GM12878 (cell line): ENCODE data around the gene CCDC149. TPM values are rescaled to one million over a fixed set of nuclear protein-coding genes. Genes with fewer than 3 reads are reported as not detected.

Source experiments
- CBX5 ChIP-seq: sonication (generic); IDR thresholded peaks from 2 replicates; pipeline ENCODE4 v1.6.1; 2016; ENCODE audit warnings: low read depth, moderate library complexity, mild to moderate bottlenecking, inconsistent platforms
- NKRF ChIP-seq: fragments of 450-650 bp; conservative IDR thresholded peaks from 2 replicates; pipeline ENCODE4 v1.6.1; 2017; ENCODE audit warnings: mild to moderate bottlenecking, moderate library complexity
- PAX8 ChIP-seq: fragments of 450-650 bp; IDR thresholded peaks from 2 replicates; pipeline ENCODE4 v1.6.1; 2017; ENCODE audit warnings: mild to moderate bottlenecking, moderate library complexity
- RELA ChIP-seq: fragments of 450-650 bp; IDR thresholded peaks from 2 replicates; pipeline ENCODE4 v1.8.0; 2014; ENCODE audit warnings: borderline replicate concordance; ENCODE audit not compliant: partially characterized antibody
- YY1 ChIP-seq: IDR thresholded peaks from 2 replicates; pipeline ENCODE4 v1.6.1; 2011; ENCODE audit warnings: low read depth, mild to moderate bottlenecking, low read length
- ZNF24 ChIP-seq: fragments of 450-650 bp; IDR thresholded peaks from 2 replicates; pipeline ENCODE4 v1.6.1; 2017; ENCODE audit warnings: antibody characterized with exemption, mild to moderate bottlenecking
- ZNF622 ChIP-seq: fragments of 450-650 bp; IDR thresholded peaks from 2 replicates; pipeline ENCODE4 v1.6.1; 2017; ENCODE audit warnings: mild to moderate bottlenecking, inconsistent platforms
- polyA plus RNA-seq, 11 experiments: library from polyadenylated mRNA; depleted of rRNA in 4 of 11; unstranded in 6 of 11; stranded (reverse) in 5 of 11; fragments of >200 nt; fragmentation: Nextera tagmentation in 4 of 11; fragmentation: Illumina TruSeq in 1 of 11; extraction: Ambion mirVana in 4 of 11; extraction: Trizol in 1 of 11; gene quantifications; 1 replicate in 1 of 11; 2 replicates in 10 of 11; pipeline versions ENCODE4 v1.2.1 to v1.2.3, GENCODE V29; 2011 to 2016; ENCODE audit warnings: inconsistent platforms in 2 of 11, missing spikeins in 2 of 11, low read depth in 1 of 11
- total RNA-seq, 4 experiments: library from RNA; depleted of rRNA in 3 of 4; stranded (reverse); fragments of >200 nt in 3 of 4; fragmentation: Illumina TruSeq in 1 of 4; extraction: Trizol in 1 of 4; gene quantifications; 2 replicates each; pipeline versions ENCODE4 v1.2.1 to v1.2.3, GENCODE V29; 2013 to 2021
- TF ChIP-seq, protein P1 (sequence below): IDR thresholded peaks from 2 replicates; pipeline ENCODE4 v1.6.1; 2012; ENCODE audit warnings: mild to moderate bottlenecking, low read depth, low read length

Gene CCDC149
- total and polyA plus RNA-seq, 10 of the 15 experiments (the other 5 are each of a cell fraction or from before 2014, with no cell fraction given) = 0.03 to 0.04 (median 0.04) TPM; not detected in 7

- TF ChIP-seq YY1 (no peak), ZNF24 (no peak), CBX5 (no peak), NKRF (no peak), RELA (no peak), ZNF622 (no peak), PAX8 (no peak)
- TF ChIP-seq, protein P1, sequence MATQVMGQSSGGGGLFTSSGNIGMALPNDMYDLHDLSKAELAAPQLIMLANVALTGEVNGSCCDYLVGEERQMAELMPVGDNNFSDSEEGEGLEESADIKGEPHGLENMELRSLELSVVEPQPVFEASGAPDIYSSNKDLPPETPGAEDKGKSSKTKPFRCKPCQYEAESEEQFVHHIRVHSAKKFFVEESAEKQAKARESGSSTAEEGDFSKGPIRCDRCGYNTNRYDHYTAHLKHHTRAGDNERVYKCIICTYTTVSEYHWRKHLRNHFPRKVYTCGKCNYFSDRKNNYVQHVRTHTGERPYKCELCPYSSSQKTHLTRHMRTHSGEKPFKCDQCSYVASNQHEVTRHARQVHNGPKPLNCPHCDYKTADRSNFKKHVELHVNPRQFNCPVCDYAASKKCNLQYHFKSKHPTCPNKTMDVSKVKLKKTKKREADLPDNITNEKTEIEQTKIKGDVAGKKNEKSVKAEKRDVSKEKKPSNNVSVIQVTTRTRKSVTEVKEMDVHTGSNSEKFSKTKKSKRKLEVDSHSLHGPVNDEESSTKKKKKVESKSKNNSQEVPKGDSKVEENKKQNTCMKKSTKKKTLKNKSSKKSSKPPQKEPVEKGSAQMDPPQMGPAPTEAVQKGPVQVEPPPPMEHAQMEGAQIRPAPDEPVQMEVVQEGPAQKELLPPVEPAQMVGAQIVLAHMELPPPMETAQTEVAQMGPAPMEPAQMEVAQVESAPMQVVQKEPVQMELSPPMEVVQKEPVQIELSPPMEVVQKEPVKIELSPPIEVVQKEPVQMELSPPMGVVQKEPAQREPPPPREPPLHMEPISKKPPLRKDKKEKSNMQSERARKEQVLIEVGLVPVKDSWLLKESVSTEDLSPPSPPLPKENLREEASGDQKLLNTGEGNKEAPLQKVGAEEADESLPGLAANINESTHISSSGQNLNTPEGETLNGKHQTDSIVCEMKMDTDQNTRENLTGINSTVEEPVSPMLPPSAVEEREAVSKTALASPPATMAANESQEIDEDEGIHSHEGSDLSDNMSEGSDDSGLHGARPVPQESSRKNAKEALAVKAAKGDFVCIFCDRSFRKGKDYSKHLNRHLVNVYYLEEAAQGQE = no peak
- TF ChIP-seq, all 136 proteins: peak for 0
Observed at GRCh38 chr4:24885342-24885741, 27.5 kb downstream of the CCDC149 start (continued).
